ENCODE results near the gene ACSF2. TPM values are rescaled to one million over a fixed set of nuclear protein-coding genes. Genes with fewer than 3 reads are reported as not detected.
A peak's percentile ranks its signal among the peaks of the same experiment; 100 is the strongest.
"Not testable (repeated sequence)": the region's sequence is repeated elsewhere in the genome, so short reads cannot be mapped to it uniquely, and the experiment has no call there.

ACSF2 gene
- total and polyA plus RNA-seq, 2 of the 13 experiments (the other 11 are each of a cell fraction or from before 2014, with no cell fraction given) = 87.3 to 109 TPM

DNA sequence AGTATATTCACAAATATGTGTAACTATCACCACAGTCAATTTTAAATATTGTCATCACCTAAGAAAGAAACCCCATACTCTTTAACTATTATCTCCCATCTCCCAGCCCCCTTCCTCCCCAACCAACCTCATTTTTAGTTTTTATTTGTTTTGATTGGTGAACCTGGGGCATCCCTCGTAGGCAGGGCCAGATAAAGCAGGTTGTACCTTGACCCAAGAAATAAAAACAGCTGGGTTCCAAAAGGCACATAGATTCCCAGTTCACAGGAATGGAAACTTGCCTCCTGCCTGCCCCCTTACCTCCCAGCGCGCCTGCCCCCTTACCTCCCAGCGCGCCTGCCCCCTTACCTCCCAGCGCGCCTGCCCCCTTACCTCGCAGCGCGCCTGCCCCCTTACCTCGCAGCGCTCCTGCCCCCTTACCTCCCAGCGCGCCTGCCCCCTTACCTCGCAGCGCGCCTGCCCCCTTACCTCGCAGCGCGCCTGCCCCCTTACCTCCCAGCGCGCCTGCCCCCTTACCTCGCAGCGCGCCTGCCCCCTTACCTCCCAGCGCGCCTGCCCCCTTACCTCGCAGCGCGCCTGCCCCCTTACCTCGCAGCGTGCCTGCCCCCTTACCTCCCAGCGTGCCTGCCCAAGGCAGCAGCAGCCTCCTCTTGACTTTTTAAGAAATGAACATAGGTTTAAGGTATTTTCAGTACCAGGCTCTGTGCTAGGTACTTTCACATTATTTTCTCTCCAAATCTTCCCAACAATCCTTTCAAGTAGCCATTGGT, 49.9 kb downstream of the ACSF2 start:
- peak; percentile 47 for DNase-seq (ENCODE audit: low spot score)
- TF ChIP-seq, protein P1, sequence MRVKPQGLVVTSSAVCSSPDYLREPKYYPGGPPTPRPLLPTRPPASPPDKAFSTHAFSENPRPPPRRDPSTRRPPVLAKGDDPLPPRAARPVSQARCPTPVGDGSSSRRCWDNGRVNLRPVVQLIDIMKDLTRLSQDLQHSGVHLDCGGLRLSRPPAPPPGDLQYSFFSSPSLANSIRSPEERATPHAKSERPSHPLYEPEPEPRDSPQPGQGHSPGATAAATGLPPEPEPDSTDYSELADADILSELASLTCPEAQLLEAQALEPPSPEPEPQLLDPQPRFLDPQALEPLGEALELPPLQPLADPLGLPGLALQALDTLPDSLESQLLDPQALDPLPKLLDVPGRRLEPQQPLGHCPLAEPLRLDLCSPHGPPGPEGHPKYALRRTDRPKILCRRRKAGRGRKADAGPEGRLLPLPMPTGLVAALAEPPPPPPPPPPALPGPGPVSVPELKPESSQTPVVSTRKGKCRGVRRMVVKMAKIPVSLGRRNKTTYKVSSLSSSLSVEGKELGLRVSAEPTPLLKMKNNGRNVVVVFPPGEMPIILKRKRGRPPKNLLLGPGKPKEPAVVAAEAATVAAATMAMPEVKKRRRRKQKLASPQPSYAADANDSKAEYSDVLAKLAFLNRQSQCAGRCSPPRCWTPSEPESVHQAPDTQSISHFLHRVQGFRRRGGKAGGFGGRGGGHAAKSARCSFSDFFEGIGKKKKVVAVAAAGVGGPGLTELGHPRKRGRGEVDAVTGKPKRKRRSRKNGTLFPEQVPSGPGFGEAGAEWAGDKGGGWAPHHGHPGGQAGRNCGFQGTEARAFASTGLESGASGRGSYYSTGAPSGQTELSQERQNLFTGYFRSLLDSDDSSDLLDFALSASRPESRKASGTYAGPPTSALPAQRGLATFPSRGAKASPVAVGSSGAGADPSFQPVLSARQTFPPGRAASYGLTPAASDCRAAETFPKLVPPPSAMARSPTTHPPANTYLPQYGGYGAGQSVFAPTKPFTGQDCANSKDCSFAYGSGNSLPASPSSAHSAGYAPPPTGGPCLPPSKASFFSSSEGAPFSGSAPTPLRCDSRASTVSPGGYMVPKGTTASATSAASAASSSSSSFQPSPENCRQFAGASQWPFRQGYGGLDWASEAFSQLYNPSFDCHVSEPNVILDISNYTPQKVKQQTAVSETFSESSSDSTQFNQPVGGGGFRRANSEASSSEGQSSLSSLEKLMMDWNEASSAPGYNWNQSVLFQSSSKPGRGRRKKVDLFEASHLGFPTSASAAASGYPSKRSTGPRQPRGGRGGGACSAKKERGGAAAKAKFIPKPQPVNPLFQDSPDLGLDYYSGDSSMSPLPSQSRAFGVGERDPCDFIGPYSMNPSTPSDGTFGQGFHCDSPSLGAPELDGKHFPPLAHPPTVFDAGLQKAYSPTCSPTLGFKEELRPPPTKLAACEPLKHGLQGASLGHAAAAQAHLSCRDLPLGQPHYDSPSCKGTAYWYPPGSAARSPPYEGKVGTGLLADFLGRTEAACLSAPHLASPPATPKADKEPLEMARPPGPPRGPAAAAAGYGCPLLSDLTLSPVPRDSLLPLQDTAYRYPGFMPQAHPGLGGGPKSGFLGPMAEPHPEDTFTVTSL (CRISPR knock-in tag; IDR thresholded peaks at IDR 0.05; ENCODE audit: borderline replicate concordance) = peak; percentile 51; the same call in 1 of the 2 replicates
- peak; percentile 45; the same call in 1 of the 2 replicates for TF ChIP-seq HOXA3 (CRISPR knock-in tag; IDR thresholded peaks at IDR 0.05)
- TF ChIP-seq NCOR1 (IDR thresholded peaks at IDR 0.05; ENCODE audit: borderline replicate concordance, low read length) = 0 out of 2 replicates have a peak, but pooled peaks have one; percentile 24
- TF ChIP-seq ZBTB38 (CRISPR knock-in tag; IDR thresholded peaks at IDR 0.05) = peak; percentile 32; the same call in 1 of the 2 replicates
- TF ChIP-seq, protein P2, sequence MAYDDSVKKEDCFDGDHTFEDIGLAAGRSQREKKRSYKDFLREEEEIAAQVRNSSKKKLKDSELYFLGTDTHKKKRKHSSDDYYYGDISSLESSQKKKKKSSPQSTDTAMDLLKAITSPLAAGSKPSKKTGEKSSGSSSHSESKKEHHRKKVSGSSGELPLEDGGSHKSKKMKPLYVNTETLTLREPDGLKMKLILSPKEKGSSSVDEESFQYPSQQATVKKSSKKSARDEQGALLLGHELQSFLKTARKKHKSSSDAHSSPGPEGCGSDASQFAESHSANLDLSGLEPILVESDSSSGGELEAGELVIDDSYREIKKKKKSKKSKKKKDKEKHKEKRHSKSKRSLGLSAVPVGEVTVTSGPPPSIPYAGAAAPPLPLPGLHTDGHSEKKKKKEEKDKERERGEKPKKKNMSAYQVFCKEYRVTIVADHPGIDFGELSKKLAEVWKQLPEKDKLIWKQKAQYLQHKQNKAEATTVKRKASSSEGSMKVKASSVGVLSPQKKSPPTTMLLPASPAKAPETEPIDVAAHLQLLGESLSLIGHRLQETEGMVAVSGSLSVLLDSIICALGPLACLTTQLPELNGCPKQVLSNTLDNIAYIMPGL (CRISPR knock-in tag; IDR thresholded peaks at IDR 0.05; ENCODE audit: borderline replicate concordance in 1 of 2, low read depth in 1 of 2) = peak in 1 of 2 experiments; percentile 38; a peak in 1 of 4 replicates
- peak; percentile 71 for TF ChIP-seq HNF4A (CRISPR knock-in tag; IDR thresholded peaks at IDR 0.05)
- TF ChIP-seq ZNF230 (CRISPR knock-in tag; IDR thresholded peaks at IDR 0.05) = 0 out of 2 replicates have a peak, but pooled peaks have one; percentile 53
- TF ChIP-seq TFAP4 (IDR thresholded peaks at IDR 0.05; ENCODE audit: borderline replicate concordance, low read depth) = peak; percentile 87

More for the DNA sequence above, 49.9 kb downstream of the ACSF2 start:
- H3K79me2 ChIP-seq (ENCODE audit: insufficient read depth, low read length); H3K9me3 ChIP-seq (ENCODE audit: low read length); BruUV-seq (replicated peaks); CTCF ChIA-PET (ENCODE audit: low intra/inter-chr PET ratio, low total read pairs); ATAC-seq; H2AFZ ChIP-seq (ENCODE audit: low read length); FAIRE-seq; H4K20me1 ChIP-seq (ENCODE audit: insufficient read depth, low read length); H3K4me3 ChIP-seq (replicated peaks in 1 of 3; ENCODE audit: insufficient read depth in 1 of 3, low read depth in 2 of 3, low read length in 3 of 3); H3K27me3 ChIP-seq (ENCODE audit: control insufficient read depth in 1 of 2, insufficient read depth in 2 of 2, low read length in 2 of 2): not testable (repeated sequence)
- peak overlapping the region; percentile 12; the same call in 1 of the 2 replicates for H3K9ac ChIP-seq (ENCODE audit: insufficient read depth, low read depth, low read length)
- peaks cover 16 to 19% of the 10 kb centered on the region in 2 experiments; a peak in 4 of 5 replicates for H3K36me3 ChIP-seq (replicated peaks in 1 of 2; ENCODE audit: control insufficient read depth in 1 of 2, insufficient read depth in 2 of 2, low read length in 2 of 2)
- peak overlapping the region; percentile 46 for H3K4me2 ChIP-seq (ENCODE audit: low read depth, low read length)
- intact Hi-C loops (cut with micrococcal nuclease; ENCODE audit: unreplicated experiment) (loop anchor here (1.0 kb wide), 1 partner anchor 47 kb away; no protein-coding TSS in a partner anchor), in situ Hi-C loops (cut with HindIII; ENCODE audit: extremely low pct_ligation_motif_present, low pct_unique_long_range_greater_than_20kb) (loop anchor here (5.0 kb wide), 1 partner anchor 79 kb away; the partner anchor contains the start of gene LRRC59)
- POLR2A ChIA-PET = interaction anchor here (1.4 kb wide), 1 partner anchor 16 kb away, joined by 5 read pairs; no protein-coding TSS in a partner anchor
- H3K4me1 ChIP-seq (ENCODE audit: insufficient read depth, low read length) = peaks cover 47% of the 10 kb centered on the region
- H3K27ac ChIP-seq (ENCODE audit: extremely low read length, insufficient read depth, low read length) = peak overlapping the region; percentile 46
- WGBS (ENCODE audit: low lambda C conversion rate) = 91% methylated on average over 33 of the region's 33 CpGs

Data from HepG2 (cell line).